ENCODE measurements around the gene COG2. TPM values are rescaled to one million over a fixed set of nuclear protein-coding genes. Genes with fewer than 3 reads are reported as not detected.

Gene COG2
- total and polyA plus RNA-seq, 2 of the 13 experiments (the other 11 are each of a cell fraction or from before 2014, with no cell fraction given): 16.8 to 36.3 TPM

- TF ChIP-seq ZNF746 (CRISPR knock-in tag; IDR thresholded peaks at IDR 0.05) (peak; percentile 95), MXD4 (CRISPR knock-in tag; IDR thresholded peaks at IDR 0.05) (peak; percentile 80), ZNF720 (CRISPR knock-in tag; IDR thresholded peaks at IDR 0.05) (no peak), ZNF430 (CRISPR knock-in tag; IDR thresholded peaks at IDR 0.05) (peak; percentile 93), ONECUT2 (CRISPR knock-in tag; IDR thresholded peaks at IDR 0.05) (peak; percentile 97), ZNF570 (CRISPR knock-in tag; IDR thresholded peaks at IDR 0.05; ENCODE audit: borderline replicate concordance) (no peak), ZNF574 (CRISPR knock-in tag; IDR thresholded peaks at IDR 0.05) (peak; percentile 91), ZNF12 (CRISPR knock-in tag; IDR thresholded peaks at IDR 0.05) (no peak; the same call in none of the 2 replicates), ZIK1 (CRISPR knock-in tag; IDR thresholded peaks at IDR 0.05; ENCODE audit: borderline replicate concordance, low read depth) (no peak; the same call in 1 of the 2 replicates), CHD4 (IDR thresholded peaks at IDR 0.05; ENCODE audit: borderline replicate concordance, low read length) (no peak), ZBTB21 (CRISPR knock-in tag; IDR thresholded peaks at IDR 0.05) (peak; percentile 35; the same call in 1 of the 2 replicates), MYNN (CRISPR knock-in tag; IDR thresholded peaks at IDR 0.05; ENCODE audit: low read depth) (no peak), PAWR (CRISPR knock-in tag; IDR thresholded peaks at IDR 0.05; ENCODE audit: borderline replicate concordance) (0 out of 2 replicates have a peak, but pooled peaks have one; percentile 80), ZNF577 (CRISPR knock-in tag; IDR thresholded peaks at IDR 0.05; ENCODE audit: borderline replicate concordance, low read depth) (0 out of 2 replicates have a peak, but pooled peaks have one; percentile 60), THAP9 (CRISPR knock-in tag; IDR thresholded peaks at IDR 0.05; ENCODE audit: borderline replicate concordance) (peak; percentile 80; the same call in 1 of the 2 replicates), ZNF740 (CRISPR knock-in tag; IDR thresholded peaks at IDR 0.05) (peak; percentile 15; the same call in 1 of the 2 replicates), ZNF777 (CRISPR knock-in tag; IDR thresholded peaks at IDR 0.05) (peak; percentile 49; the same call in 1 of the 2 replicates), KAT7 (CRISPR knock-in tag; IDR thresholded peaks at IDR 0.05; ENCODE audit: borderline replicate concordance) (peak; percentile 41; the same call in 1 of the 2 replicates), HOXA9 (CRISPR knock-in tag; IDR thresholded peaks at IDR 0.05; ENCODE audit: borderline replicate concordance) (no peak), HMGA1 (CRISPR knock-in tag; conservative IDR thresholded peaks at IDR 0.05) (no peak), SSRP1 (CRISPR knock-in tag; IDR thresholded peaks at IDR 0.05) (no peak), ZNF800 (CRISPR knock-in tag; IDR thresholded peaks at IDR 0.05) (peak; percentile 49; the same call in 1 of the 2 replicates)
These were observed 71.9 kb downstream of the COG2 start, which contains the start of gene AGT (continued) for GRCh38 chr1:230713915-230714764.
